GM18907 (cell line): ENCODE results near the gene DCLK2.

Source experiments
- ATAC-seq: cut with Tn5 transposase; IDR thresholded peaks from one replicate; pipeline ENCODE4 v1.9.1; 2021; ENCODE audit warnings: mild to moderate bottlenecking, moderate library complexity; ENCODE audit not compliant: unreplicated experiment

DCLK2 gene

GRCh38 chr4:150256841-150257730, 178.8 kb downstream of the DCLK2 start:
- no peak for ATAC-seq

- no peak for ATAC-seq
Observed at GRCh38 chr4:150258569-150258968, 180.3 kb downstream of the DCLK2 start.

GRCh38 chr4:150259861-150260567, 181.8 kb downstream of the DCLK2 start:
- no peak for ATAC-seq

GRCh38 chr4:150261571-150261970, 183.3 kb downstream of the DCLK2 start:
- no peak for ATAC-seq

- no peak for ATAC-seq
Observed at GRCh38 chr4:150262611-150263010, 184.4 kb downstream of the DCLK2 start.

- ATAC-seq: no peak
Observed at GRCh38 chr4:150264595-150265161, 186.4 kb downstream of the DCLK2 start.

- ATAC-seq: no peak
Observed at GRCh38 chr4:150265806-150266205, 187.6 kb downstream of the DCLK2 start.

- no peak for ATAC-seq
Observed at GRCh38 chr4:150268444-150268843, 190.2 kb downstream of the DCLK2 start.

- no peak for ATAC-seq
Observed at GRCh38 chr4:150278206-150278605, 200.0 kb downstream of the DCLK2 start.

GRCh38 chr4:150280081-150280895, 202.0 kb downstream of the DCLK2 start:
- ATAC-seq: no peak

- no peak for ATAC-seq
Observed at GRCh38 chr4:150280975-150281374, 202.7 kb downstream of the DCLK2 start.

GRCh38 chr4:150283689-150284088, 205.4 kb downstream of the DCLK2 start:
- ATAC-seq: no peak

- no peak for ATAC-seq
Observed at GRCh38 chr4:150286656-150287055, 208.4 kb downstream of the DCLK2 start.

- no peak for ATAC-seq
Observed at GRCh38 chr4:150289198-150289597, 211.0 kb downstream of the DCLK2 start.

- no peak for ATAC-seq
Observed at GRCh38 chr4:150289881-150290280, 211.6 kb downstream of the DCLK2 start.

- ATAC-seq: no peak
Observed at GRCh38 chr4:150297861-150298474, 219.7 kb downstream of the DCLK2 start.

GRCh38 chr4:150299816-150300215, 221.6 kb downstream of the DCLK2 start:
- no peak for ATAC-seq

GRCh38 chr4:150302553-150302952, 224.3 kb downstream of the DCLK2 start:
- ATAC-seq: no peak

GRCh38 chr4:150305995-150306394, 227.8 kb downstream of the DCLK2 start:
- no peak for ATAC-seq

GRCh38 chr4:150306719-150307118, 228.5 kb downstream of the DCLK2 start:
- no peak for ATAC-seq
